Measurements from ENCODE around the gene SSTR4. TPM values are rescaled to one million over a fixed set of nuclear protein-coding genes. Genes with fewer than 3 reads are reported as not detected.

SSTR4 gene
- total RNA-seq, 1 donor from 2014 or later, result not detected

DNA sequence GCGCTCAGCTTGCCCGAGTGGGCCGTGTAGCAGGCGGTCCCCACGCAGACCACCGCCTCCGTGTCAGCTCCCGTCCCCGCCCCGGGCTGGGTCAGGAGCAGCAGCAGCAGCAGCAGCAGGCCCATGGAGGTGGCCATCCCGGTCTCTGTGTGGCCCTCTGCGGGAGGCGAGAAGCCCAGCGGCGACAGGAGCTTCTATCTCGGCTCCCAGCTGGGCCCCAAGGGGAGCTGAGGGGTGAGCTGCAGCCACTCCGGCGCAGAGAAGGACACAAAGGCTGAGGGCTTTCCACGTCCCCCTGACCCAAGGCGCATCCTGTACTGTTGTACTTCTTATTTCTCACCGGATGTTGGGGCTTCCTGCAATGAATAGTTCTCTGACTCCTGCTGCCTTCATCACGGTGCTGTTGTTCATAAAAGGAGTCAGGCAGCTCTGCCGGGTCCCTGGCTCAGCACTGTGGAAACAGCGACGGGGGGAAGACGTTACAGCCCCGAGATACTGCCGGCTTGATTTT, 51.0 kb downstream of the SSTR4 start, which contains the start of gene CD93:
TSS of gene CD93 (minus strand) at position 269 of the 511 bp plus-strand sequence. CDS start at position 137, 132 bp downstream.
- H3K36me3 ChIP-seq, result no peaks in the 10 kb centered on the region
- intact Hi-C loops (cut with micrococcal nuclease), result no loop called here
- TF ChIP-seq, protein P1, sequence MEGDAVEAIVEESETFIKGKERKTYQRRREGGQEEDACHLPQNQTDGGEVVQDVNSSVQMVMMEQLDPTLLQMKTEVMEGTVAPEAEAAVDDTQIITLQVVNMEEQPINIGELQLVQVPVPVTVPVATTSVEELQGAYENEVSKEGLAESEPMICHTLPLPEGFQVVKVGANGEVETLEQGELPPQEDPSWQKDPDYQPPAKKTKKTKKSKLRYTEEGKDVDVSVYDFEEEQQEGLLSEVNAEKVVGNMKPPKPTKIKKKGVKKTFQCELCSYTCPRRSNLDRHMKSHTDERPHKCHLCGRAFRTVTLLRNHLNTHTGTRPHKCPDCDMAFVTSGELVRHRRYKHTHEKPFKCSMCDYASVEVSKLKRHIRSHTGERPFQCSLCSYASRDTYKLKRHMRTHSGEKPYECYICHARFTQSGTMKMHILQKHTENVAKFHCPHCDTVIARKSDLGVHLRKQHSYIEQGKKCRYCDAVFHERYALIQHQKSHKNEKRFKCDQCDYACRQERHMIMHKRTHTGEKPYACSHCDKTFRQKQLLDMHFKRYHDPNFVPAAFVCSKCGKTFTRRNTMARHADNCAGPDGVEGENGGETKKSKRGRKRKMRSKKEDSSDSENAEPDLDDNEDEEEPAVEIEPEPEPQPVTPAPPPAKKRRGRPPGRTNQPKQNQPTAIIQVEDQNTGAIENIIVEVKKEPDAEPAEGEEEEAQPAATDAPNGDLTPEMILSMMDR (IDR thresholded peaks at IDR 0.05; ENCODE audit: borderline replicate concordance), result no peak
- peaks cover 50% of the 10 kb centered on the region for H3K4me1 ChIP-seq
- H3K27ac ChIP-seq (replicated peaks), result peak within 1 kb of the TSS; percentile 97
- peak within 1 kb of the TSS; percentile 66 for H3K4me3 ChIP-seq
- no peaks in the 10 kb centered on the region for H3K9me3 ChIP-seq (replicated peaks)
- DNase-seq, result no peak
- H3K27me3 ChIP-seq (ENCODE audit: low read depth), result peaks cover 13% of the 10 kb centered on the region

DNA sequence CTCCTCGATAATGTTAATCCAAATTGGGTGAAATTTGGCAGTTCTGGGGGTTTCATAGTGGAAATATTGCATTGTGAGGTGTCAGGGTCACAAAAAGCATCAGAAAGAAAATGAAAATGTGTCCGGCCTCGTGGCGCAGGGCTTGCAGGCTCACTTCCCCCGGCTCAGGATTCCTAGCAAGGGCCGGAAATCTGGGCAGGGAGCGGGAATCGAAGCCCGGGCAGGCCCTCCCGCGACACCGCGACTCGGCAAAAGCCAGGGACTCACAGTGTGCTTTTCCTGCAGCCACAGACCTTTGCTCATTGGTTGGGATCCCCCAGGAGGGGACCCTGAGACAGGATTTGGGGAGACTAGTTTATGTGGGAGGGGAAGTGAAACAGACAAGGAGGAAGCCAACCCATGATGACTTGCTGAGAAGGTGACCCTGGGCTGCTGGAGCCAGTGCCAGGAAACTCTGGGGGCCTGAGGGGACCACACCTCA, 51.9 kb downstream of the SSTR4 start:
- Histone ChIP-seq H3K9me3 (replicated peaks) (no peaks in the 10 kb centered on the region), H3K4me3 (peak overlapping the region; percentile 66), H3K27me3 (ENCODE audit: low read depth) (peaks cover 13% of the 10 kb centered on the region), H3K36me3 (no peaks in the 10 kb centered on the region), H3K27ac (replicated peaks) (peak overlapping the region; percentile 97), H3K4me1 (peaks cover 46% of the 10 kb centered on the region)
- intact Hi-C loops (cut with micrococcal nuclease), result no loop called here
- peak; percentile 63 for DNase-seq
- TF ChIP-seq, protein P1 (IDR thresholded peaks at IDR 0.05; ENCODE audit: borderline replicate concordance), result no peak

DNA sequence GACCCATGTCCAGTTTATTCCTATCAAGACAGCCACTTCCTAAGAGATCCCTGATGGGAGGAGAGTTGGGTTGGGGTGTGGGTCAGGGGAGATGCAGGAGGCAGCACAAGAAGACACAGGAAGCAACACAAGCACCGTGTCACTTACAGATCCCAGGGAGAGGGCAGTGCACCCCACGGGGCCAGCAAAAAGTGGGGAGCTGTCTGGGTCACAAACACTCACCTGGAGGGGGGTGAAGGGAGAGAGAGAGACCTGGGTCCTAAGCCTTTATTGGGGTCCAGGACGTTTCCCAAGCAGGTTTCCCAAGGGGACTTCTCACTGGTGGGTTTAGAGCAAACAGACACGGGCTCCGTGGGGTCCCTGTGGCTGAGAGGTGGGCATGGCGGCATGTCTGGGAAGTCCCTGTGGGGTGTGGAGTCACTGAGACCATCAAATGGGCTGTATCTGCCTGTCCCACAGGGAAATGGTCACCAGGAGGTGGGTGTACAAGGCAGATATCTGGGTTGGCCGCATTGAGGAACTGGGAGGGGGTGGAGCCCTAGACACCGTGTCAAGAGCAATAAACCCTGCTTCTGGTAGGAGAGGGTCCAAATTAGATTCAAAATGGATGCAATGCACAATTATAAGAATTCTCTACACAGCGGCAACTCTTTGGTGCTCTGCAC, 52.6 kb downstream of the SSTR4 start:
- Histone ChIP-seq H3K27ac (replicated peaks) (peak overlapping the region; percentile 97), H3K4me3 (no peak overlapping the region), H3K9me3 (replicated peaks) (no peaks in the 10 kb centered on the region), H3K27me3 (ENCODE audit: low read depth) (peaks cover 13% of the 10 kb centered on the region), H3K4me1 (peaks cover 52% of the 10 kb centered on the region), H3K36me3 (no peaks in the 10 kb centered on the region)
- no peak for DNase-seq
- intact Hi-C loops (cut with micrococcal nuclease), result no loop called here
- TF ChIP-seq, protein P1 (IDR thresholded peaks at IDR 0.05; ENCODE audit: borderline replicate concordance), result no peak

Other genes starting within 250 kb of the SSTR4 start
- gene THBD, start 14.4 kb downstream of the SSTR4 start, total RNA-seq, result 13.8 TPM
- 35.7 TPM for gene CD93, start 51.0 kb downstream of the SSTR4 start, total RNA-seq

Data from left ventricle myocardium inferior (tissue), 1 donor.